ENCODE data around the gene NTRK2.

The NTRK2 gene

GRCh38 chr9:84812355-84812754, 142.8 kb downstream of the NTRK2 start:
- in situ Hi-C loops (cut with HindIII; ENCODE audit: low sequenced_read_pairs), result no loop called here

- in situ Hi-C loops (cut with HindIII; ENCODE audit: low sequenced_read_pairs), result no loop called here
Observed at GRCh38 chr9:84812847-84813246, 143.3 kb downstream of the NTRK2 start.

- in situ Hi-C loops (cut with HindIII; ENCODE audit: low sequenced_read_pairs), result no loop called here
Observed at GRCh38 chr9:84815554-84815953, 146.0 kb downstream of the NTRK2 start.

- in situ Hi-C loops (cut with HindIII; ENCODE audit: low sequenced_read_pairs), result no loop called here
Observed at GRCh38 chr9:84817038-84817437, 147.5 kb downstream of the NTRK2 start.

- in situ Hi-C loops (cut with HindIII; ENCODE audit: low sequenced_read_pairs), result no loop called here
Observed at GRCh38 chr9:84818791-84819190, 149.3 kb downstream of the NTRK2 start.

- in situ Hi-C loops (cut with HindIII; ENCODE audit: low sequenced_read_pairs), result no loop called here
Observed at GRCh38 chr9:84819491-84819991, 150.0 kb downstream of the NTRK2 start.

- in situ Hi-C loops (cut with HindIII; ENCODE audit: low sequenced_read_pairs), result no loop called here
Observed at GRCh38 chr9:84821431-84821830, 151.9 kb downstream of the NTRK2 start.

- in situ Hi-C loops (cut with HindIII; ENCODE audit: low sequenced_read_pairs), result no loop called here
Observed at GRCh38 chr9:84822589-84823233, 153.2 kb downstream of the NTRK2 start.

GRCh38 chr9:84823421-84824271, 154.1 kb downstream of the NTRK2 start:
- in situ Hi-C loops (cut with HindIII; ENCODE audit: low sequenced_read_pairs), result no loop called here

- in situ Hi-C loops (cut with HindIII; ENCODE audit: low sequenced_read_pairs), result no loop called here
Observed at GRCh38 chr9:84827216-84827765, 157.8 kb downstream of the NTRK2 start.

GRCh38 chr9:84828046-84828445, 158.5 kb downstream of the NTRK2 start:
- in situ Hi-C loops (cut with HindIII; ENCODE audit: low sequenced_read_pairs), result no loop called here

GRCh38 chr9:84829471-84829870, 159.9 kb downstream of the NTRK2 start:
- in situ Hi-C loops (cut with HindIII; ENCODE audit: low sequenced_read_pairs), result no loop called here

- in situ Hi-C loops (cut with HindIII; ENCODE audit: low sequenced_read_pairs), result no loop called here
Observed at GRCh38 chr9:84829997-84830696, 160.6 kb downstream of the NTRK2 start.

- in situ Hi-C loops (cut with HindIII; ENCODE audit: low sequenced_read_pairs), result no loop called here
Observed at GRCh38 chr9:84831377-84831776, 161.8 kb downstream of the NTRK2 start.

- in situ Hi-C loops (cut with HindIII; ENCODE audit: low sequenced_read_pairs), result no loop called here
Observed at GRCh38 chr9:84832453-84832852, 162.9 kb downstream of the NTRK2 start.

GRCh38 chr9:84834426-84834825, 164.9 kb downstream of the NTRK2 start:
- in situ Hi-C loops (cut with HindIII; ENCODE audit: low sequenced_read_pairs), result no loop called here

- in situ Hi-C loops (cut with HindIII; ENCODE audit: low sequenced_read_pairs), result no loop called here
Observed at GRCh38 chr9:84835745-84836144, 166.2 kb downstream of the NTRK2 start.

GRCh38 chr9:84838879-84839278, 169.3 kb downstream of the NTRK2 start:
- in situ Hi-C loops (cut with HindIII; ENCODE audit: low sequenced_read_pairs), result no loop called here

- in situ Hi-C loops (cut with HindIII; ENCODE audit: low sequenced_read_pairs), result no loop called here
Observed at GRCh38 chr9:84839541-84839940, 170.0 kb downstream of the NTRK2 start.

- in situ Hi-C loops (cut with HindIII; ENCODE audit: low sequenced_read_pairs), result no loop called here
Observed at GRCh38 chr9:84841931-84842330, 172.4 kb downstream of the NTRK2 start.

GRCh38 chr9:84843175-84843824, 173.8 kb downstream of the NTRK2 start:
- in situ Hi-C loops (cut with HindIII; ENCODE audit: low sequenced_read_pairs), result no loop called here

Measured in endothelial cell of hepatic sinusoid (primary cell).